HepG2 (cell line): ENCODE results near the gene SIRT7. TPM values are rescaled to one million over a fixed set of nuclear protein-coding genes. Genes with fewer than 3 reads are reported as not detected.

Experiments used
- ARID4A ChIP-seq: sonication (generic); formaldehyde crosslinking; IDR thresholded peaks from 2 replicates; pipeline ENCODE4 v1.5.0; 2020; ENCODE audit warnings: mild to moderate bottlenecking, missing genetic modification reagents, borderline replicate concordance
- NFYB ChIP-seq: sonication (generic); formaldehyde crosslinking; IDR thresholded peaks from 2 replicates; pipeline ENCODE4 v1.4.0; 2020; ENCODE audit warnings: missing genetic modification reagents
- RFX3 ChIP-seq: IDR thresholded peaks from 2 replicates; pipeline ENCODE4 v1.6.1; 2016; ENCODE audit warnings: missing biosample characterization, missing genetic modification reagents
- SMARCC2 ChIP-seq: fragments of 450-650 bp; IDR thresholded peaks from 2 replicates; pipeline ENCODE4 v1.6.1; 2017; ENCODE audit warnings: antibody characterized with exemption, mild to moderate bottlenecking
- ZGPAT ChIP-seq: IDR thresholded peaks from 2 replicates; pipeline ENCODE4 v1.6.1; 2016; ENCODE audit warnings: mild to moderate bottlenecking
- ZHX2 ChIP-seq, 2 experiments: sonication (generic) in 1 of 2; formaldehyde crosslinking in 1 of 2; IDR thresholded peaks; 2 replicates each; pipeline versions ENCODE4 v1.6.1 to v1.9.0; 2014 to 2022; ENCODE audit warnings: antibody characterized with exemption in 1 of 2, borderline replicate concordance in 1 of 2, inconsistent platforms in 1 of 2, low read depth in 1 of 2, missing genetic modification reagents in 1 of 2
- ZIK1 ChIP-seq: sonication (generic); formaldehyde crosslinking; IDR thresholded peaks from 2 replicates; pipeline ENCODE4 v1.5.0; 2020; ENCODE audit warnings: mild to moderate bottlenecking, low read depth, missing genetic modification reagents, borderline replicate concordance
- ZNF598 ChIP-seq: sonication (generic); formaldehyde crosslinking; IDR thresholded peaks from 2 replicates; pipeline ENCODE4 v1.5.1; 2020; ENCODE audit warnings: mild to moderate bottlenecking, missing genetic modification reagents, borderline replicate concordance
- polyA plus RNA-seq, 8 experiments: library from polyadenylated mRNA; depleted of rRNA in 3 of 8; stranded (reverse) in 7 of 8; unstranded in 1 of 8; fragments of >200 nt; fragmentation: Illumina TruSeq in 4 of 8; extraction: Trizol in 4 of 8; gene quantifications; 2 replicates each; pipeline versions ENCODE4 v1.2.1 to v1.2.3, GENCODE V29; 2011 to 2016; ENCODE audit warnings: low read depth in 4 of 8, missing spikeins in 1 of 8, mixed read lengths in 1 of 8; ENCODE audit not compliant: insufficient read depth in 1 of 8
- total RNA-seq, 5 experiments: library from RNA; depleted of rRNA; stranded (reverse); fragments of >200 nt; fragmentation: Illumina TruSeq; extraction: Trizol; gene quantifications; 2 replicates each; pipeline ENCODE4 v1.2.3, GENCODE V29; 2016; ENCODE audit warnings: low read depth in 1 of 5

The SIRT7 gene
- total and polyA plus RNA-seq, 2 of the 13 experiments (the other 11 are each of a cell fraction or from before 2014, with no cell fraction given) = 8.3 to 24.8 TPM

GRCh38 chr17:81926451-81927151, 8.6 kb upstream of the SIRT7 start (continued):
- TF ChIP-seq NFYB (CRISPR knock-in tag) (peak; percentile 54; the same call in 1 of the 2 replicates), ZIK1 (CRISPR knock-in tag) (no peak), SMARCC2 (no peak), RFX3 (CRISPR knock-in tag) (no peak), ZNF598 (CRISPR knock-in tag) (peak; percentile 79; the same call in 1 of the 2 replicates), ZGPAT (CRISPR knock-in tag) (peak; percentile 86), ARID4A (CRISPR knock-in tag) (peak; percentile 94; the same call in 1 of the 2 replicates), ZHX2 (IDR thresholded peaks at IDR 0.05; ENCODE audit: low read depth) (no peak), ZHX2 (CRISPR knock-in tag; IDR thresholded peaks at IDR 0.05; ENCODE audit: borderline replicate concordance) (no peak)
